ENCODE results near the gene KIFC3.
"Not testable (repeated sequence)": the region's sequence is repeated elsewhere in the genome, so short reads cannot be mapped to it uniquely, and the experiment has no call there.

The KIFC3 gene

GRCh38 chr16:57750796-57751538 is 51.3 kb downstream of the KIFC3 start:
- DNase-seq, result no peak

DNA sequence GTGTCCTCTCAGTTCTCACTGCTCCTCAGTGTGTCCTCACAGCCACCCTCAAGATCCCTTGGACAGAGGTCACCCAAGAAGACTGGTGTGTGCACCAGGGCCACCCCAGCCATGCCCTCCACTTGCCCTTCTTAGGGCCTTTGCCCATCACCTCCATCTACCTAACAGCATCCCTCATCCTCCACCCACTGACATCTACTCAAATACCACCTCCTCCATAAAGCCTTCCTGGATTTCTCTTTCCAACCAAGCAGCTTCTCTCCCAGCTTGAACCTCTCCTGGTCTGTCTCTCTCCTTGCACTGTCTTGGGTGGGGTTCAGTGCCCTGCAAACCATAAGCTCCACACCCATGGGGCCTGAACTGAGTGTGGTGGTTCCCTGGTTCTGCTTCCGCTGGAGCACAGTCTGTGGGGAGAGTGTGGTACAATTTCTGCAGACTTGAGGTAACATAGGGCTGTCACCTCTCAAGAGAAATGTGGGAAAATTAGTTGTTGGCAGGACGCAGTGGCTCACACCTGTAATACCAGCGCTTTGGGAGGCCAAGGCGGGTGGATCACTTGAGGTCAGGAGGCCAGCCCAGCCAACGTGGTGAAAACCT is 52.3 kb downstream of the KIFC3 start:
- no peak for DNase-seq

DNA sequence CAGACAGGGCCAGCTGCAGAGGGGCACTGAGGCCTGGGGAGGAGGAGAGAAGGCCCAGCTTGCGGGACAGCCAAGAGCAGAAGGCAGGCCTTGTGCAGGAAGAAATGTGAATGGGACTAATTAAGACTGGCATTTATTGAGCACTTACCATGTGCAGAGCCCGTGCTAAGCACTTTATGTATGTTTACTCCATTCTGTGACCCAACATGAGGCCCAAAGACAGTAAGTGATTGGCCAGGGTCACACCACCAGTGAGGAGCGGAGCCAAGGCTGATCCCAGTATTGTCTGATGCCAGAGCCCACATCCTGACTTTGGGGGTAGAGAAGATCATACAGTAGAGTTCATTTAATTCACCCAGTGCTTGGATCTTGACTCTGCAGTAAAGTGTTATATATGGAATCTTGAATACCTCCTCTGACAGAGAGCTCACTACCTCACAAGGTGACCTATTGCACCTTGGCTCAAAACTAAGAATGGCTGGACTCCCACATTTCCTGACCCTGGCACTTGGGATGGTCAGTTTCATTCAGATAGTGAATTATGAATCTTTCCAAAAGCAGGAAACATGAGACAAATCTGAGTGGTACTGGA is 53.1 kb downstream of the KIFC3 start:
- DNase-seq, result no peak

DNA sequence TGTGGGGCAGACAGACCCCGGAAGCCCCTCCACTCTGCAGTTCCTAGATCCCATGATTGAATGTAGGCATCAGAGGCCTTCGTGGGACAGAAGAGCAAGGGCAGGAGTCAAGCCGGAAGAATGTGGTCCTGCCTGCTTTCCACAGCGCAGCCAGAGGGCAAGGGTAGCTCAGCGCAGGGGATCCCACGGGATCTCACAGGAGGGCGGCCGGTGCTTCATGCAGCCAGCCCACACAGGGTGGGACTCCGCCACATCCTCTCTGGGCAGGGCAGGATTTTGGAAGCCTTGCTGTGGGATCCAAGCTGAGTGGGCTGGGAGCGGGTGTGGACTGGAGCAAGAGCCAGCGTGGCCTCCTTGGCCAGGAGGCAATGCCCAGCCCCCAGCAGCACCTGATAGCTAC is 53.7 kb downstream of the KIFC3 start:
- DNase-seq, result no peak

DNA sequence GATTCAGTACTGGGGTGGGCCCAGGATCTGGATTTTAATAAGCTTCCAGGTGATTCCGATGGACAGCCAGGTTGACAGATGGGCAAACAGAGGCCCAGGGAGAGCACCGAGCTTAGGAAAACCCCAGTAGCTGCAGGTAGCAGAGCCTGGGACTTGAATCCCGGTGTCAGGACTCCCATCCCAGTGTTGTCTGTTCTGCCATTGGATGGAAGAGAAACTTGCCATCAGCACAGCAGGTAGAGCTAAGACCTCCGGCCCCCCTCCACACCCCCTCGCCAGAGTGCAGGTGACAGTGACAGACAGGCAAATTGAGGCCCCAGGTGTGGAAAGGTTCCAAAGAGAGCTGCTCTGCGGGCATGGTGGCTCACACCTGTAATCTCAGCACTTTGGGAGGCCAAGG is 54.3 kb downstream of the KIFC3 start:
- no peak for DNase-seq

GRCh38 chr16:57747496-57747895 is 54.8 kb downstream of the KIFC3 start:
- DNase-seq, result no peak

DNA sequence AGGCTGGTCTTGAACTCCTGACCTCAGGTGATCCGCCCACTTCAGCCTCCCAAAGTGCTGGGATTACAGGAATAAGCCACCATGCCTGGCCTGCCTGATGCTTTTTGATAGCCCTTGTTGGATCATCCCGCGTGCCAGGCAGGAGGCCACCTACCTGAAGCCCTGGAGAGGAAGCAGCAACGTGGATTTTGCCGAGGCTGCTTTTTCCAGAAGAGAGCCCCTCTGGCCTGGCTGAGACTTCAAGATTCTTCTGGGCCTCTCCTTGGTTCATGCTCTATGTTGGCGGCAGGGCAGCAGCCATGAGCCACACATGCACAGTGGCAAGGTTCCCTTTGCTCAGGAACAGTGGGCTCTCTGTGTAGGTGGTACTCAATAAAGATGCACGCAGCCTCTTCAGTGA is 55.2 kb downstream of the KIFC3 start:
- DNase-seq, result no peak

- DNase-seq, result not testable (repeated sequence)
Observed at GRCh38 chr16:57746316-57746715, 56.0 kb downstream of the KIFC3 start.

DNA sequence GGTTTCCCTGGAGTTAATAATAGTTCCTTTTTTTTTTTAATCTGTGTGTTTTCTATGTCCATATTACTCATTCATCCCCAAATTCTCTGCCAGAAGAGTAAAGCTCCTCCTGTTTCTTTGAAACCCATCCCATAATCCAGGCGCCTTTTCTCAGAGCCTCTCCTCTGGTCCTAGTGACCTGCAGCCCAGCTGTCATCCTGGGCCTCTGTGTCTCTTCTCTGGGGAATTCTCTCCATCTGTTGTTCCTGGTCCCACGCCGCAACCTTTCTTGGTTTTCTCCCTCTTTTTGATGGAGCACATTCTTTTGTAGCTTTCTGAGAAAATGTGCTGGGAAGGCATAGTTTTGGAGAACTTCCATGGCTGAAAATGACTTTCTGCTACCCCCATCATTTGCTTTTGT is 56.5 kb downstream of the KIFC3 start:
- DNase-seq, result no peak

DNA sequence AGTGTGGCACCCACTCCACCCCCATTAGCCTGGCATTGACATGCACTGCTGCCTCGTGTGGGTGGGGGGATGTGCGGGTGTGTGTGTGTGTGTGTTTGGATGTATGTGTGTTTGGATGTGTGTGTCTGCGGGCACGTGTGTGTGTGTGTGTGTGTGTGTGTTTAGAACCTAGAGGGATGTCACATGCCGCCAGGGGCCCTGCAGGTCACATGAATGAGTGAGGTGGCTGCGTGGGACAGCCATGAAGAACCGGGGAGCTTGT is 57.7 kb downstream of the KIFC3 start:
- DNase-seq, result no peak

DNA sequence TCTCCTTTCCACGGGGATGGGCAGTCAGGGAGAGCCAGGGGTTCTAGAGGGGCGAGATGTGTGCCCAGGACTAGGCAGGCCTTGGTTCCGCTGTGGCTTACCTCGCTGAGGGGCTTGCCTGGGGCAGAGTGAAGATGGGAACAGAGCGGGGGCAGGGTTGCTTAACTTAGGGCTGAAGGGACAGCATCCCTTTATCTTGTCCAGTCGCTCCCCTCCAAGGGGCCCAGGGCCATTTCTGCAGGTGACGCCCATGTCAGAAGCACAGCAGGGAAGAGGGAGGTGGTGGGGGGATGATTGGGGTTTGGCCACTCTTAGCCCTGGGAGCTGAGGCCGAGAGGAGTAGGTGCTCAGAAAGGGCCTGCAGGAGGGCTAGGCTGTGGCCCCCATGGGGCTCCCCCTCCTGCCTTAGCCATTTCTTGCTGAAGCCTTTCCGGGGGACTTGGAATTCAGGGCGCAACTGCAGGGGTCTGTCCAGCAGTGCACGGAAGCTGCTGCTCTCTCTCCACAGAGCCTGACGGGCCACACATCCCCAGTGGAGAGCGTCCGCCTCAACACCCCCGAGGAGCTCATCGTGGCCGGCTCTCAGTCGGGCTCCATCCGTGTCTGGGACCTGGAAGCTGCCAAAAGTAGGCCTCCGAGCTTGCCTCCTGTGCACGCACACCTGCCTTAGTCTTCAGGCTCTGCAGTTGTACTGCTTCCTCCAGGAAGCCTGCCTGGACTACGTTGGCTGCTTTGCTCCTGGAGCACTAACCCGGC is 58.2 kb downstream of the KIFC3 start:
- DNase-seq, result no peak

DNA sequence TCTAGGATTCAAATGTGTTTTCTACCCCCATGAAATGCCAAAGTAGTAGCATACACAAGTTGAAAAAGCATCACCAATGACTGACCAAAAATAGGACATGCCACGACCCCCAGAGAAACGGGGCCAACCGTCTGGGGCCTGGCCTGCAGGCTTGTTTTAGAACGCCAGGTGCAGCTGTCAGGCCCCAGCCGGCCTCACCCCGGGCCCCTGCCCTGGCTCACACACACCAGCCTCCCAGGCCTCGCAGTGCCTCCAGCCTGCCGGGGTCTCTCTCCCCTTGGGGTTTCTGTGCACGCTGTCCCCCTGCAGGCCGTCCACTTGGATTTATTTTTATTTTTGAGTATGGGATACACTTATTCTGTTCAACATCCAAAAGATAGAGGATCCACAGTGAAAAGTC is 58.8 kb downstream of the KIFC3 start:
- DNase-seq, result no peak

DNA sequence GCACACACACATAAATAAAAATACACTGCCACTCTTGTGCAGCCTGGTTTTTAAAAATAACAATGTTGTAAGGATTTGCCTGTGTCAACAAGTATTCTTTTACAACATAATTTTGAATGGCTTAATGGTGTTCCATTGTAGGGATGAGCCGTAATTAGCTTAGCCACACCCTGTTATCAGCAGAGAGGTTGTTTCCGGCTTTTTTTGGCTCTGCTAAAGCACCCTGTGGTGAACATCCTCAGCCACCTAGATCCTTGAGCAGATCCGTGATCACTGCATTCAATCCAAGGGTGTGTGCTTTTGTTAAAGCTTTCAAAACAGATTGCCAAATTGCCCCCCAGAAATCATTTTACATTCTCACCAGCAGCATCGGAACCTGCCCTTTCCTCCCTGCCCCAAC is 59.7 kb downstream of the KIFC3 start:
- no peak for DNase-seq

- DNase-seq, result no peak
Observed at GRCh38 chr16:57741660-57742191, 60.6 kb downstream of the KIFC3 start.

DNA sequence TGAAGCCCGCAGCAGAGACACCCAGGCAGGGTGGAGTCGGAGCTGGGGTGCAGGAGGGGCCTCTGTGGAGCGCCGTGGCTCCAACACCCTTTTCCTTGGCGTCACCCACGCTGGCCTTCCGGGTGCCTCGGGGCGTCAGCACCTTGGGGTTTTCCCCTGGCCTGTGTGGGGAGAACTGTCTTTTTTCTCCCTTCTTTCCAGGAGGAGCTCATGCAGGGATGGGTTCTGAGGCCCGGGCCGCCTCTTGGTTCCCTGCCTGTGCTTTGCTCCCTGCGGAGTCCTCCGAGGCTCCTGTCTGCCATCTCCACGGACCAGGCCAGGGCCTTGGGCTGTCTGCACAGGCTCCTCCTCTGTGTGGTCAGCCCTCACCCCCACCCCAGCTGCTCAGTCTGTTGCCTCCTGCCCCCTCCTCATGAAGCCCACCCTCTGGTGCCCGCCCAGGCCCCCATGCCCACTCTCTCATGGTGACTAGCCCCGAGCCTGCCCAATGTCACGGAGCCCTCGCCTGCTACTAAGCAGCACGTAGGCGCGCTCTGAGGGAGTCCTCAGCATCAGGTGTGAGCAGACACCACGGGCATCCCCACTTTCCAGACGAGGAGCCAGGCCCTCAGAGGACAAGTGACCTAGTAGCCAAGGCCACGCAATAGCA is 61.7 kb downstream of the KIFC3 start:
- DNase-seq, result no peak

GRCh38 chr16:57739756-57740422 is 62.4 kb downstream of the KIFC3 start:
- DNase-seq, result no peak

- no peak for DNase-seq
Observed at GRCh38 chr16:57738844-57739243, 63.4 kb downstream of the KIFC3 start.

- peak; percentile 57 to 71 for DNase-seq
Observed at GRCh38 chr16:57736419-57737351, 65.6 kb downstream of the KIFC3 start.

DNA sequence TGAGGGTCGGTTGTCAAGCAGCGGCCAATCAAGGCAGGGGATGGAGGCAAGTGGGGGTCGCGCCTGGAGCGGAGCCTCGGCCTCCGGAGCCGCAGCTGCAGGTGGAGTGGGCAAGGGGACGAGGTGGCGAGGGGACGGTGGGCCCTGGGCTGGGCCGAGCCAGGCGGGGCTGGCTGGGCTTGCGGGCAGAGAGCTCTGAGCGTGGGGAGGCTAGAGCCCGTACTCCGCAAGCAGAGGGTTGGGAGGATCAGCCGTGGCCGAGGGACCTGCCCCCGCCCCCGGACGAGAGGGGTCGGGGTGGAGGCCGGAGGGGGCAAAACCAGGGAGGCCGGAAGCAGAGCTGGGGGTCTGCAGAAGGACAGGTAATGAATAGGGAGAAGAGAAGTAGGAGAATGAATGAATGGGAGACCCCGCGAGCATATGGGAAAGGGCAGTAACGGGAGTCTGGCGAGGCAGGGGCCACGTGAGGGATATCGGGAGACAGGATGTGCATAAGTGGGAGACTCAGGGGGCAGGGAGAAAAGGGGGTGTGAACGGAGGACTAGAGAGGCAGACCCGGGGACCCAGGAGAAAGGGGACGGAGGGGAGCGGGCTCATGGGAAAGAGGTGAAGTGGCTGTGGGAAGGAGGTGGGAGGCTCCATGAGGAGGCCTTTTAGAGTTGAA is 66.4 kb downstream of the KIFC3 start, which contains the start of gene KATNB1:
Gene KATNB1 (plus strand): TSS at position 16 of the 664 bp plus-strand sequence. CDS start 1,474 bp downstream, outside the sequence.
- DNase-seq, result peak in 1 of 2 donors; percentile 3

GRCh38 chr16:57734925-57735754 is 67.2 kb downstream of the KIFC3 start:
- DNase-seq, result peak; percentile 100
